Activated CD4-positive, alpha-beta T cell treated with anti-CD3 and anti-CD28 coated beads for 24 hours (primary cell): Measurements from ENCODE around the gene PSMA4.
"Not testable (repeated sequence)": the region's sequence is repeated elsewhere in the genome, so short reads cannot be mapped to it uniquely, and the experiment has no call there.

ENCODE experiments used
- DNase-seq, 2 donors: peaks; one replicate each; pipeline ENCODE4 v3.0.0-alpha.2; 2020; ENCODE audit warnings: low read depth in 2 of 2

PSMA4 gene

GRCh38 chr15:78540141-78540870, at the start of gene PSMA4:
PSMA4 (plus strand) TSS chr15:78540444; CDS start chr15:78541928, 1,484 bp downstream.
- DNase-seq, result peak; percentile 92

GRCh38 chr15:78492872-78493271, 47.4 kb upstream of the PSMA4 start:
- no peak for DNase-seq

GRCh38 chr15:78501857-78502256, 38.4 kb upstream of the PSMA4 start:
- DNase-seq, result no peak

GRCh38 chr15:78502641-78503040, 37.6 kb upstream of the PSMA4 start:
- DNase-seq, result no peak

GRCh38 chr15:78506971-78507830, 33.0 kb upstream of the PSMA4 start, which contains the start of gene HYKK:
HYKK (plus strand) TSS chr15:78507577; CDS start chr15:78513089, 5,512 bp downstream.
- DNase-seq, result peak; percentile 56 to 69

GRCh38 chr15:78507831-78508160, 32.4 kb upstream of the PSMA4 start:
- no peak for DNase-seq

- DNase-seq, result no peak
Observed at GRCh38 chr15:78508272-78508671, 32.0 kb upstream of the PSMA4 start.

GRCh38 chr15:78509726-78510312, 30.4 kb upstream of the PSMA4 start:
- no peak for DNase-seq

GRCh38 chr15:78520035-78520434, 20.2 kb upstream of the PSMA4 start:
- DNase-seq, result not testable (repeated sequence)

GRCh38 chr15:78524230-78524629, 16.0 kb upstream of the PSMA4 start:
- no peak for DNase-seq

- DNase-seq, result no peak
Observed at GRCh38 chr15:78527325-78527724, 12.9 kb upstream of the PSMA4 start.

- no peak for DNase-seq
Observed at GRCh38 chr15:78533331-78533730, 6.9 kb upstream of the PSMA4 start.

GRCh38 chr15:78536134-78536533, 4.1 kb upstream of the PSMA4 start:
- no peak for DNase-seq

- no peak for DNase-seq
Observed at GRCh38 chr15:78537266-78537905, 2.9 kb upstream of the PSMA4 start.

- no peak for DNase-seq
Observed at GRCh38 chr15:78538358-78538757, 1.9 kb upstream of the PSMA4 start.

- DNase-seq, result not testable (repeated sequence)
Observed at GRCh38 chr15:78539464-78540140, 642 bp upstream of the PSMA4 start.

GRCh38 chr15:78540871-78541743, 863 bp downstream of the PSMA4 start:
- DNase-seq, result no peak

- no peak for DNase-seq
Observed at GRCh38 chr15:78541744-78542034, 1.4 kb downstream of the PSMA4 start.

- DNase-seq, result no peak
Observed at GRCh38 chr15:78542647-78543046, 2.4 kb downstream of the PSMA4 start.

GRCh38 chr15:78550194-78550593, 9.9 kb downstream of the PSMA4 start:
- no peak for DNase-seq

GRCh38 chr15:78550815-78551214, 10.6 kb downstream of the PSMA4 start:
- no peak for DNase-seq
